Measurements from ENCODE around the gene LYZL1.
"Not testable (repeated sequence)": the region's sequence is repeated elsewhere in the genome, so short reads cannot be mapped to it uniquely, and the experiment has no call there.

LYZL1 gene

DNA sequence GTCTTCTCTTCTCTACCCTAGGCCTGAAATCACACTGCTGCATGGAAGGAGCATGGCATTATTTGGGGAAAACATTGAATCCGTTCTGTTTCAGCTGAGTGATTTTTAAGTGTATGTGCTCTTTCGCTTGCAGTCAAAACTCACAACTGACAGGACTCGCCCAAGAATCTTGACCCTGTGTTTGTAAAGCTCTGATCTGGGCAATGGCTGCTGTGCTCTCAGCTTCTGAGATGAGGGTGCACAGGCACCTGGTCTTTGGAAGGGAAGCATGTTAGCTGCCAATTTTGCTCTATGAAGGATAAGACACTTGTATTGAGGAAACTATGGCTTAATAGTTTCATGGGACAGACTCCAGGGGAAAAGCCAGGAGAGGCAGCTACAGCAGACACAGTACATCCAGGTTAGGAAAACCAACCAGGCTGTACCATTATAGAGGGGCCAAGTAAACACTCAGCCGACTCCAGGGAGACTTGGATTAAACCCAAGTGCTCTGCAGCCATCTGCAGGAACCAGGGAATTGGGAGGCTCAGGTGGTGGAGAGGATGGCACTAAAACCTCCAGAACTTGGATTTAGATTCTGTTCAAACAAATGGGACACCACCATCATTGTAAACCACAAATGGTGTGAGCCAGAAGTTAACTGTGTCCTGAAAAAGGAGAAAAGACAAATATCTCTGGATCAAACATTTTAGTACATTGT, 43.3 kb downstream of the LYZL1 start:
- no peak for DNase-seq (ENCODE audit: low read depth in 2 of 2)

DNA sequence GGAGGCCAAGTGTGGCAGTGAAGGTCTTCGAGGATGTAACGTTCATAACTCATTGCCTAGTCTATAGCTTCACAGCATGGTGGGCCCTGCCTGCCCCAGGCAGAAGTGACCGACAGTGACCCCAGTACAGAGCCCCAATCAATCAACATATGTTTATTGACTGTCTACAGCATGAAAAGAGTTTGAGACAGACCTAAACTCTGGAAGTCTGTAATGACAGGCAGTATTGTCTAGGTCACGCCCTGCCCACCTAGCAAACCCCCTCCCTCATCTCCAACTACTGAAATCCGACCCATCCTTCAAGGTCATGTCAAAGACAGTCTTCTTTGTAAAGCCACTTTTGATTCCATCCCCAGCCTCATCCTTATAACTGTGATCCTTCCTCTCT, 43.9 kb downstream of the LYZL1 start:
- no peak for DNase-seq (ENCODE audit: low read depth in 2 of 2)

GRCh38 chr10:29337526-29337925, 48.7 kb downstream of the LYZL1 start:
- DNase-seq (ENCODE audit: low read depth in 2 of 2): not testable (repeated sequence)

DNA sequence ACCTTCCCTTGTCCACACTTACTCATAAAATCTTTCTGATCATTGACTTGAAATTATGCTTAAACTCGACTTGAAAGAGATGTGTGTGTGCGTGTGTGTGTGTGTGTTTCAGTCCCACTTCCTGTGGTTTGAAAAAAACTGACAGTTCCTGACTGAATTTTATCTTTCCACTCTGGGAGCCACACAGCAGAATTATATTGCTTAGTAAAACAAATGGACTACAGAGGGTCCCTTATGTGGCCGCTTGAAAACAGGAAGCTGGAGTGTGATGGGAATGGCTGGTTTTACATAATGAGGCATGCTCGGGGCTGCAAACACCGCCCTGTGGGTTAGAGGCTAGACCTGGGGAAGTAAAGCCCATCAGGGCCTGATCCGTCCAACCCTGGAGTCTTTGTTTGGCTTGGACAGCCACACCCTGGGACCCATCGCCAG, 54.8 kb downstream of the LYZL1 start:
- DNase-seq (ENCODE audit: low read depth in 2 of 2): no peak

- no peak for DNase-seq (ENCODE audit: low read depth in 2 of 2)
Observed at GRCh38 chr10:29344073-29344820, 55.4 kb downstream of the LYZL1 start.

DNA sequence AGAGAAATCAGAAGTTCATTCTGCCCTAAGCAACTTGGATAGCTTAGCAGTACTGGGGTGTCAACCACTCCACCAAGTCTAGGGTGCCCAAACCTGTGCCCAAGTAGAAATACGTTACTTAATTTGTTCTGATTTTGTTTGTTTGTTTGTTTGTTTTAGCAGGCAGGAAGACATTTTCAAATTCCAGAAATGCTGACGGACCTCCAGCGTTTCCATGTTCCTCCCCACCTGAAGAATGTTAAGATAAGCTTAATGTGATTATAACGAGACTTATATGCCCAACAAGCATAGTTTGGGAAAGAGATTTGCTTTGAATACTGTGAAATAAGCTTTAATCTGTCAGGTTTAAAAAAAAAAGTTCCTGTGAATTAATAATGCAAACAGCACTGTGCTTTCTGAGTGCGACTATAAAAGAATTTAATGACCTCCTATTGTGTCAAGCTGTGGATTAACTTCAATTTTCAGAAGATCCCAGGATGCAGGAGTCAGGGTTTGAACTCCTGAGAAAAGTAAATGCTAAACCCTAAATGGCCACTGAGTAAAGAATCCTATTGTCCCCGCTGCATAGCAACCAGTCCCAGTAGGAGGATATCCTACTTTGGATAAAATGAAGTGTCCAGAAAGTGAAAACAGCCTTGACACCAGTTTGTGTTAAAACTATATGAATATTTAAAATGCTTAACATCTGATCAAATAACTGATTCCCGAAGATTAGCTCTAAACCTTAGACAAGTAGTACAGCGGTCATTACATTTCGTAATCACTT, 56.5 kb downstream of the LYZL1 start:
- DNase-seq (ENCODE audit: low read depth in 2 of 2): no peak

GRCh38 chr10:29345910-29346209, 57.0 kb downstream of the LYZL1 start:
- no peak for DNase-seq (ENCODE audit: low read depth in 2 of 2)

- no peak for DNase-seq (ENCODE audit: low read depth in 2 of 2)
Observed at GRCh38 chr10:29346296-29347001, 57.6 kb downstream of the LYZL1 start.

DNA sequence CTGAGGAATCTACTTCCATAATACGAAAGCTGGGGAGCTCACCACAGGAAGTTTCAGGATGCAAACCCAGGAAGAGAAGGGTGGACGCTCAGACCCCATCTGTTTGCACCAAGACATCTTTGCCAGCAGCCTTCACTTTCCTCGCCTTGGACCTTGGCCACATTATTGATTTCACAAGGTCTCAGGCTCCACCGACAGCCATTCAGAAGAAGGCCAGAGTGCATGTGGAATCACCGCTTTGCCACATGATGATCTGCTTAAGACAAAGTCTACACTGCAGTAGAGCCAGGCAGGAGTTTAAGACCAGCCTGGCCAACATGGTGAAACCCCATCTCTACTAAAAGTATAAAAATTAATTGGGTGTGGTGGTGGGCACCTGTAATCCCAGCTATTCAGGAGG, 60.0 kb downstream of the LYZL1 start:
- DNase-seq (ENCODE audit: low read depth in 2 of 2): no peak

- DNase-seq (ENCODE audit: low read depth in 2 of 2): no peak
Observed at GRCh38 chr10:29353305-29353704, 64.4 kb downstream of the LYZL1 start.

GRCh38 chr10:29353887-29354561, 65.2 kb downstream of the LYZL1 start:
- DNase-seq (ENCODE audit: low read depth in 2 of 2): no peak

DNA sequence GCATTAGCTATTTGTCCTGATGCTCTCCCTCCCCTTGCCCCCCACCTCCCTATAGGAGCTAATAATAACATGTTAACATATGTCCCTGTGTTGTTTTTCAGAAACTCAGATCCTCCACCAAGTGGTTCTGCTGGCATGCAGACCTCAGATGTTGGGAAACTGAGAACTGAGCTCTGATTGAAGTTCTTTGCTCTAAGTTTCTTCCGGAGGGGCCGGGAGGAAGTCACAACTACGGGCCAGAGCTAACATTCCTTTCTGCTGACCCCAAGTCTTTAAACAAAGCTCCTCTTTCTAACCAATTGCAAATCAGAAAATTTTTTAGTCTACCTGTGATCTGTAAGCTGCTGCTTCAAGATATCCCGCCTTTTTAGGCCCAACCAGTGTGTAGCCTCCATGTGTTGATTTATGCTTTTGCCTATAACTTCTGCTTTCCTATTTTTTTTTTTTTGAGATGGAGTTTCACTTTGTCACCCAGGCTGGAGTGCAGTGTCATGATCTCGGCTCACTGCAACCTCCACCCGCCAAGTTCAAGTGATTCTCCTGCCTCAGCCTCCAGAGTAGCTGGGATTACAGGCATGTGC, 66.6 kb downstream of the LYZL1 start:
- DNase-seq (ENCODE audit: low read depth in 2 of 2): no peak

- DNase-seq (ENCODE audit: low read depth in 2 of 2): no peak
Observed at GRCh38 chr10:29356931-29357330, 68.1 kb downstream of the LYZL1 start.

GRCh38 chr10:29358010-29358616, 69.2 kb downstream of the LYZL1 start:
- DNase-seq (ENCODE audit: low read depth in 2 of 2): no peak

- DNase-seq (ENCODE audit: low read depth in 2 of 2): not testable (repeated sequence)
Observed at GRCh38 chr10:29360215-29360853, 71.5 kb downstream of the LYZL1 start.

All from activated CD4-positive, alpha-beta T cell treated with anti-CD3 and anti-CD28 coated beads for 24 hours (primary cell).